IgD-negative memory B cell (primary cell): ENCODE measurements around the gene LGALS9. TPM values are rescaled to one million over a fixed set of nuclear protein-coding genes. Genes with fewer than 3 reads are reported as not detected.
A peak's percentile ranks its signal among the peaks of the same experiment; 100 is the strongest.

Experiments
- H3K27ac Mint-ChIP-seq, 3 donors: one replicate each; pipeline ENCODE4 v1.8.0; 2020 to 2022; ENCODE audit warnings: mild to moderate bottlenecking in 3 of 3, mixed read lengths in 3 of 3, moderate library complexity in 1 of 3
- H3K27me3 Mint-ChIP-seq: one replicate; pipeline ENCODE4 v1.8.0; 2021; ENCODE audit warnings: mixed read lengths
- H3K36me3 Mint-ChIP-seq: one replicate; pipeline ENCODE4 v1.8.0; 2020; ENCODE audit warnings: mild to moderate bottlenecking, mixed read lengths
- H3K4me1 Mint-ChIP-seq, 3 donors: one replicate each; pipeline ENCODE4 v1.8.0; 2020 to 2022; ENCODE audit warnings: mixed read lengths in 3 of 3, mild to moderate bottlenecking in 1 of 3
- H3K4me3 Mint-ChIP-seq, 4 donors: one replicate each; pipeline ENCODE4 v1.8.0; 2020 to 2022; ENCODE audit warnings: mild to moderate bottlenecking in 4 of 4, mixed read lengths in 4 of 4, moderate library complexity in 3 of 4
- H3K9me3 Mint-ChIP-seq, 3 donors: one replicate each; pipeline ENCODE4 v1.8.0; 2020 to 2021; ENCODE audit warnings: mixed read lengths in 3 of 3, mild to moderate bottlenecking in 1 of 3
- polyA plus RNA-seq: library from polyadenylated mRNA; unstranded; fragments of 300-500 nt; fragmentation: Illumina TruSeq; gene quantifications from one replicate; pipeline ENCODE4 v1.2.3, GENCODE V29; 2021

Gene LGALS9
- polyA plus RNA-seq, 1 donor from 2014 or later, result 53.4 TPM

- Mint-ChIP-seq H3K27me3 (no peaks in the 10 kb centered on the region), H3K36me3 (peaks cover 3% of the 10 kb centered on the region), H3K4me3 (no peak overlapping the region), H3K27ac (peak overlapping the region in 1 of 3 donors; percentile 57), H3K9me3 (no peaks in the 10 kb centered on the region), H3K4me1 (peaks cover 0 to 5% (median 0%) of the 10 kb centered on the region in 3 donors)
These were observed 33.1 kb upstream of the LGALS9 start for GRCh38 chr17:27597783-27598320.

- no peak overlapping the region for H3K27ac Mint-ChIP-seq
- H3K36me3 Mint-ChIP-seq, result peaks cover 3% of the 10 kb centered on the region
- no peak overlapping the region for H3K4me3 Mint-ChIP-seq
- no peaks in the 10 kb centered on the region for H3K27me3 Mint-ChIP-seq
- H3K9me3 Mint-ChIP-seq, result no peaks in the 10 kb centered on the region
- H3K4me1 Mint-ChIP-seq, result peaks cover 0 to 7% (median 0%) of the 10 kb centered on the region in 3 donors
These were observed 32.5 kb upstream of the LGALS9 start for GRCh38 chr17:27598337-27599050.

DNA sequence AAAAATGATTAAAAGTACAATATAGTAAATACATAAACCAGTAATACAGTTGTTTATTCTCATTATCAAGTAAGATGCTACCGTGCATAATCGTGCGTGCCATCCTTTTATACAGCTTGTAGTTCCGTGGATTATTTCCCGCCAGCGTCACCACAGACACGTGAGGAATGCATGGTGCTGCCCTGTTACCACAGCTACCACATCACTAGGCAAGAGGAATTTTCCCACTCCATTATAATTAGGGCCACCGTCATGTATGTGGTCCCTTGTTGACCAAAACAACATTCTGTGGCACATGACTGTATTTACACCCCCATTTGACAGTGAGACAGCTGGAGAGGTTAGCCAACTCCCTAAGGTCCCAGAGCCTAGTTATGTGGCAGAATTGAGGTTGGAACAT lies 30.5 kb upstream of the LGALS9 start:
- no peaks in the 10 kb centered on the region for H3K9me3 Mint-ChIP-seq
- H3K27me3 Mint-ChIP-seq, result no peaks in the 10 kb centered on the region
- no peak overlapping the region for H3K27ac Mint-ChIP-seq
- H3K4me1 Mint-ChIP-seq, result peaks cover 0 to 7% (median 0%) of the 10 kb centered on the region in 3 donors
- no peak overlapping the region for H3K4me3 Mint-ChIP-seq
- H3K36me3 Mint-ChIP-seq, result peaks cover 4% of the 10 kb centered on the region

GRCh38 chr17:27601069-27601974 lies 29.7 kb upstream of the LGALS9 start:
- H3K27ac Mint-ChIP-seq, result peak overlapping the region in 1 of 3 donors; percentile 11
- H3K4me1 Mint-ChIP-seq, result peaks cover 0 to 7% (median 0%) of the 10 kb centered on the region in 3 donors

GRCh38 chr17:27601975-27602302 lies 29.0 kb upstream of the LGALS9 start:
- no peaks in the 10 kb centered on the region for H3K27me3 Mint-ChIP-seq
- no peak overlapping the region for H3K4me3 Mint-ChIP-seq
- peaks cover 0 to 7% (median 0%) of the 10 kb centered on the region in 3 donors for H3K4me1 Mint-ChIP-seq
- H3K36me3 Mint-ChIP-seq, result peaks cover 9% of the 10 kb centered on the region
- H3K9me3 Mint-ChIP-seq, result no peaks in the 10 kb centered on the region
- H3K27ac Mint-ChIP-seq, result no peak overlapping the region

More at GRCh38 chr17:27601069-27601974, 29.7 kb upstream of the LGALS9 start:
- Mint-ChIP-seq H3K9me3 (no peaks in the 10 kb centered on the region), H3K4me3 (no peak overlapping the region), H3K36me3 (peaks cover 10% of the 10 kb centered on the region), H3K27me3 (no peaks in the 10 kb centered on the region)

DNA sequence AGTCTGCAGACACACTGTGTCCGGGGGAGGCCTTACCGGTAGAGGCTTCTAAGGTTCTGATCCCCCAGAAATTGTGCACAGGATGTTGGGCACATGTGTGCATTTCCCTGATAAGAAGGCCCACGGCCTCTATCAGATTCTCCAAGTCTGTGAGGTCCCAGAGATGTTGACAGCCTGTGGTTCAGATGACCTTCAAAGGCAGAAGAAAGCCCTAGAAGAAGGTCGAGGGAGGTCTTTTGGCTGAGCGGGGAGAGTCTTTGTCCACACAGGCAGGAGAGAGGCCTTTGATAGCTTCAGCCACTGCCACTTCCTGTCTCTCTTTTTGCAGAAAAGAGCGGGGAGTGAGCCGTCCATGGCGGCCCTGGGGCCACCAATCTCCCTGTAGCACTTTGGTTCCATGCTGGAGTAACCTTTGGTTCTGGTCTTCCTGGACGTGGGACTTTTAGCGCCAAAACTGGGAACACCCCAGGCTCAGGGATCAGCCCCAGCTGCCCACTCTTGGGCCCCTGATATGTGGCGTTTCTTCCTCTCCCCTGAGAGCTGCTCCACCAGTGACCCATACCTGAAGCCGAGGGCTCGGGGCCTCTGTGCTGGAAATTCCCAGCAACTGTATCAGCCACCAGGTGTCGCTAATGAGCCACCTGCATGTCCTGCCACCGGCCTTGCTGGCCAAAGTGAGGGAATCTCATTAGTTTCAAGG lies 28.1 kb upstream of the LGALS9 start:
- no peak overlapping the region for H3K27ac Mint-ChIP-seq
- H3K9me3 Mint-ChIP-seq, result no peaks in the 10 kb centered on the region
- peaks cover 9% of the 10 kb centered on the region for H3K36me3 Mint-ChIP-seq
- no peak overlapping the region for H3K4me3 Mint-ChIP-seq
- peaks cover 0 to 7% (median 0%) of the 10 kb centered on the region in 3 donors for H3K4me1 Mint-ChIP-seq
- no peaks in the 10 kb centered on the region for H3K27me3 Mint-ChIP-seq

DNA sequence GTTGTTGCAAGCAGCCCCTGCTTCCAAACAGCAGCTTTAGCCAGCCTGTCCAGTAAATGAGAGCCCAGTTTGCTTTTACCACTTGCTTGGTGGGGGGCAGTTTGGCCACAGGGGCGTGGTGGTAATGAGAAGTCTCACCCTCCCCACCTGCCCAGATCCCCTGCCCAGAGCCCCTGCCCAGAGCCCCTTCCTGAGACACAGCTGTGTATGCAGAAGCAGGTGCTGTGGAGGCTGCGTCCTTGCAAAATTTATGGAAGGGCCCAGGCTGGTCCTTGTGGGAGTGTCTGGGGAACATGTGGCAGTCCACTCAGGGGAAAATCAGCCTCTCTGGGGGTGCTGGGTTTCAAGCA lies 27.6 kb upstream of the LGALS9 start:
- Mint-ChIP-seq H3K36me3 (peaks cover 9% of the 10 kb centered on the region), H3K27me3 (no peaks in the 10 kb centered on the region), H3K9me3 (no peaks in the 10 kb centered on the region), H3K4me3 (no peak overlapping the region), H3K4me1 (peaks cover 0 to 7% (median 0%) of the 10 kb centered on the region in 3 donors), H3K27ac (no peak overlapping the region)

- Mint-ChIP-seq H3K4me3 (no peak overlapping the region), H3K9me3 (no peaks in the 10 kb centered on the region), H3K4me1 (peaks cover 0 to 7% (median 0%) of the 10 kb centered on the region in 3 donors), H3K36me3 (peaks cover 9% of the 10 kb centered on the region), H3K27ac (no peak overlapping the region), H3K27me3 (no peaks in the 10 kb centered on the region)
These were observed 26.9 kb upstream of the LGALS9 start for GRCh38 chr17:27603880-27604794.

DNA sequence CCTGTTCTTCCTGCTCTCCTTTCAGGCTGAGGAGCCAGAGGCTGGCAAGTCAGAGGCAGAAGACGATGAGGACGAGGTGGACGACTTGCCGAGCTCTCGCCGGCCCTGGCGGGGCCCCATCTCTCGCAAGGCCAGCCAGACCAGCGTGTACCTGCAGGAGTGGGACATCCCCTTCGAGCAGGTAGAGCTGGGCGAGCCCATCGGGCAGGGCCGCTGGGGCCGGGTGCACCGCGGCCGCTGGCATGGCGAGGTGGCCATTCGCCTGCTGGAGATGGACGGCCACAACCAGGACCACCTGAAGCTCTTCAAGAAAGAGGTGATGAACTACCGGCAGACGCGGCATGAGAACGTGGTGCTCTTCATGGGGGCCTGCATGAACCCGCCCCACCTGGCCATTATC lies 25.6 kb upstream of the LGALS9 start:
- Mint-ChIP-seq H3K27ac (no peak overlapping the region), H3K4me1 (peaks cover 0 to 5% (median 0%) of the 10 kb centered on the region in 3 donors), H3K4me3 (no peak overlapping the region), H3K27me3 (no peaks in the 10 kb centered on the region), H3K9me3 (no peaks in the 10 kb centered on the region), H3K36me3 (peaks cover 9% of the 10 kb centered on the region)

DNA sequence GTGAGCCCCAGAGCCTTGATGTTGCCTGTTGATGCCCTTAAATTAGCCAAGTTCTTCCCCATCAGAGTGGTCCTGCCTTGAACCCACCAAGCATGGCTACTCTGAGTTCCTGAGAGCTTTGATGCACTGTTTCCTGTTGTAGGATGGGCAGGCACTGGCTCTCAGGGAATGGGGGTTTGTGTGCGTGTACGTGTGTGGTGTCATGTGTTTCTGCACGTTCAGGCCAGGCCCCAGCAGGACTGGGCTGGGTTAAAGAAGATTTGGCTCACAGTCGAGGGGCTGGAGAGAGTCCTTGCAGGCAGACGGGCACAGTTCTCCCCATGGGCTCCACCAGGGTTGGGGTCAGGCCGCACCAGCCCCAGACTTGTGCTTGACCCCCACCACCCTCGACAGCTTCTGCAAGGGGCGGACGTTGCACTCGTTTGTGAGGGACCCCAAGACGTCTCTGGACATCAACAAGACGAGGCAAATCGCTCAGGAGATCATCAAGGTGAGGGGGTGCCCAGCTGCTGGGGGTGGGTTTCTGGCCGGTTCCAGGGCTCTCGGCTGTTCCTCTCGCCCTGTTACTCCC lies 23.4 kb upstream of the LGALS9 start:
- Mint-ChIP-seq H3K27ac (no peak overlapping the region), H3K27me3 (no peaks in the 10 kb centered on the region), H3K36me3 (peaks cover 13% of the 10 kb centered on the region), H3K9me3 (no peaks in the 10 kb centered on the region), H3K4me1 (peaks cover 0 to 2% (median 0%) of the 10 kb centered on the region in 3 donors), H3K4me3 (no peak overlapping the region)

- no peaks in the 10 kb centered on the region for H3K4me1 Mint-ChIP-seq
- H3K4me3 Mint-ChIP-seq, result no peak overlapping the region
- H3K27me3 Mint-ChIP-seq, result no peaks in the 10 kb centered on the region
- peaks cover 13% of the 10 kb centered on the region for H3K36me3 Mint-ChIP-seq
- no peak overlapping the region for H3K27ac Mint-ChIP-seq
- H3K9me3 Mint-ChIP-seq, result no peaks in the 10 kb centered on the region
These were observed 22.4 kb upstream of the LGALS9 start for GRCh38 chr17:27608328-27609230.

DNA sequence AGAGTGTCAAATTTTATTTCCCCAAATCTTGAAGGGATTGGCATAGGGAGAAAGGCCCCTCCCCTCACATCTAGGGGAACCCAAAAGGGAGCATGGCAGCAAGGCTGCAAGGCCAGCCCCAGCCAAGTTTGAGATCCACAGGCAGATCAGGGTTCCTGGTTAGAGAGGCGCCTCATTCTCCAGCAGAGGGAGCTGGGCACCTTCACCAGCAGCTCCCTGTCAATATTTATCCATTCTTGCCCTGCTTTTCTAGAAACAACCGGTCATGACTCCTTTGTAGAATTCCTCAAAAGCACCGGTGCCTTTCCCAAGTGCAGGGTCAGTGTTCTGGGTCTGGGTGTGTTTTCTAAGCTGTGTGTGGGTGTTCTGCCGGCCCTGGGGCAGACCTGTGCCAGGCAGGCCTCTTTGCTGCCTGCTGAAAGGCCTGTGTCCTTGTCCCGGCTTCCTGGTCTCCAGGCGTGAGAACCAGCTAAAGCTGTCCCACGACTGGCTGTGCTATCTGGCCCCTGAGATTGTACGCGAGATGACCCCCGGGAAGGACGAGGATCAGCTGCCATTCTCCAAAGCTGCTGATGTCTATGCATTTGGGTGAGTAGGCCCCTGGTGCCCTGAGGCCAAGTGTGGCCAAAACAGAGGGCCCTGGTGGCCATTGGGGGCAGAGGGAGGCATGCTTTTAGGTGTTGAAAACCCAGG lies 21.2 kb upstream of the LGALS9 start:
- peak overlapping the region in 1 of 3 donors; percentile 80 for H3K27ac Mint-ChIP-seq
- H3K36me3 Mint-ChIP-seq, result peaks cover 13% of the 10 kb centered on the region
- no peaks in the 10 kb centered on the region for H3K27me3 Mint-ChIP-seq
- no peaks in the 10 kb centered on the region for H3K9me3 Mint-ChIP-seq
- H3K4me3 Mint-ChIP-seq, result no peak overlapping the region
- no peaks in the 10 kb centered on the region for H3K4me1 Mint-ChIP-seq

DNA sequence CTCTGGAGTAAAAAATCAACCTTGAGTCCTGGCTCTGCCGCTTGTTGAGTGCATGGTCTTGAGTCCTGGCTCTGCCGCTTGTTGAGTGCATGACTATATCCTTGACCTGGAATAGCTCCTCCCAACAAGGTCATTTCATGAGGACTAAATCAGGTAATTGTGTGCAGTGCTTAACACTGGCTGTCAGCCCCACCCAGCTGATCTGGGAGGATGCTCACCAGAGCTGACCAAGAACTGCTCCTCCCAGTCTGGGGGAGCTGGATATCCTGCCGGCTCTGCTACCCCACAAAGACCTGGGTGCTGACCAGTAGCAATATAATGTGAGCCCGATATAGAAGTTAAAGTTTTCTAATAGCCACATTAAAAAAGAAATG lies 20.7 kb upstream of the LGALS9 start:
- H3K9me3 Mint-ChIP-seq, result no peaks in the 10 kb centered on the region
- H3K4me3 Mint-ChIP-seq, result no peak overlapping the region
- no peaks in the 10 kb centered on the region for H3K4me1 Mint-ChIP-seq
- no peak overlapping the region for H3K27ac Mint-ChIP-seq
- H3K36me3 Mint-ChIP-seq, result peaks cover 17% of the 10 kb centered on the region
- no peaks in the 10 kb centered on the region for H3K27me3 Mint-ChIP-seq
